Measurements from ENCODE around the gene GULP1. TPM values are rescaled to one million over a fixed set of nuclear protein-coding genes. Genes with fewer than 3 reads are reported as not detected.

The GULP1 gene
- total RNA-seq, 1 donor from 2014 or later = 27.6 TPM

DNA sequence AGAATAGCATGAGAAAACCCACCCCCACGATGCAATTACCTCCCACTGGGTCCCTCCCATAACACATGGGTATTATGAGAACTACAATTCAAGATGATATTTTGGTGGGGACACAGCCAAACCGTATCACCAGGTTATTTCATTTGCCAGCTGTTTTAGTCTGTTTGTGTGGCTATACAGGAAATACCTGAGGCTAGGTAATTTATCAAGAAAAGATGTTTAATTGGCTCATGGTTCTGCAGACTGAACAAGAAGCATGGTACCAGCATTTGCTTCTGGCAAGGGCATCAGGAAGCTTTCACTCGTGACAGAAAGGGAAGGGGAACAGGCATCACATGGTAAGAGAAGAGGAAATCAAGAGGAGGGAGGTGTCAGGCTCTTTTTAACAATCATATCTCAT is 329.2 kb downstream of the GULP1 start:
- ATAC-seq = no peak
- intact Hi-C loops (cut with DNase I) = no loop called here
- TF ChIP-seq, protein P1, sequence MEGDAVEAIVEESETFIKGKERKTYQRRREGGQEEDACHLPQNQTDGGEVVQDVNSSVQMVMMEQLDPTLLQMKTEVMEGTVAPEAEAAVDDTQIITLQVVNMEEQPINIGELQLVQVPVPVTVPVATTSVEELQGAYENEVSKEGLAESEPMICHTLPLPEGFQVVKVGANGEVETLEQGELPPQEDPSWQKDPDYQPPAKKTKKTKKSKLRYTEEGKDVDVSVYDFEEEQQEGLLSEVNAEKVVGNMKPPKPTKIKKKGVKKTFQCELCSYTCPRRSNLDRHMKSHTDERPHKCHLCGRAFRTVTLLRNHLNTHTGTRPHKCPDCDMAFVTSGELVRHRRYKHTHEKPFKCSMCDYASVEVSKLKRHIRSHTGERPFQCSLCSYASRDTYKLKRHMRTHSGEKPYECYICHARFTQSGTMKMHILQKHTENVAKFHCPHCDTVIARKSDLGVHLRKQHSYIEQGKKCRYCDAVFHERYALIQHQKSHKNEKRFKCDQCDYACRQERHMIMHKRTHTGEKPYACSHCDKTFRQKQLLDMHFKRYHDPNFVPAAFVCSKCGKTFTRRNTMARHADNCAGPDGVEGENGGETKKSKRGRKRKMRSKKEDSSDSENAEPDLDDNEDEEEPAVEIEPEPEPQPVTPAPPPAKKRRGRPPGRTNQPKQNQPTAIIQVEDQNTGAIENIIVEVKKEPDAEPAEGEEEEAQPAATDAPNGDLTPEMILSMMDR (IDR thresholded peaks at IDR 0.05) = no peak

DNA sequence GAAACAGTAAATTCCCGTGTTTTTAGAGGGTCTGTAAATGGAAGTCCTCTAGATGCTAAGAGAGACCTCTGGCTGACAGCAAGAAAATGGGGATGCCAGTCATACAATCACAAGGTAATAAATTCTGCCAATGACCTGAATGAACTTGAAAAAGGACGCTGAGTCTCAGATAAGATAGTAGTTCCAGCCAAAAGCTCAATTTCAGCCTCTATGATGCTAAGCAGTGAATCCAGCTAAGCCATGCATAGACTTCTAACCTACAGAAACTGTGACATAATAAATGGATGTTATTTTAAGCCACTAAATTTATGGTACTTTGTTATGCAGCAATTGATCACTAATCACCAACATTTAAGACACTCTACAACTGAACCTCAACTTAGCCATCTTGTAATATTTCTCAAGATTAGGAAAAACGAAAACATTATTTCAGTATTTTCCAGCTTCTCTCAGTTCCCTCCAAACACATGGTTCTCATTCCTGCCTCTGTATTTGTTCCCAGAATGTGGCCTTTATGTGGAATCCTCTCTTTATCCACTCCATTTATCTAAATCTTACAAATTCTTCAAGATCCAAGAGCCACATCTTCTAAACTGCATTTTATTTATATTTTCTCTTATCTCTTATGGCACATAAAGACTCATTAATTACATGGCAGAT is 331.1 kb downstream of the GULP1 start:
- no peak overlapping the region for H3K4me3 ChIP-seq
- DNase-seq = no peak
- H3K9me3 ChIP-seq = no peaks in the 10 kb centered on the region
- no peaks in the 10 kb centered on the region for H3K4me1 ChIP-seq
- no peak overlapping the region for H3K27ac ChIP-seq
- intact Hi-C loops (cut with DNase I) = no loop called here
- TF ChIP-seq, protein P1 (IDR thresholded peaks at IDR 0.05) = no peak
- H3K27me3 ChIP-seq (ENCODE audit: low read depth) = no peaks in the 10 kb centered on the region
- no peak for ATAC-seq
- no peaks in the 10 kb centered on the region for H3K36me3 ChIP-seq

More for the DNA sequence above, 329.2 kb downstream of the GULP1 start:
- no peaks in the 10 kb centered on the region for H3K9me3 ChIP-seq
- H3K4me3 ChIP-seq = no peak overlapping the region
- DNase-seq = no peak
- no peaks in the 10 kb centered on the region for H3K36me3 ChIP-seq
- H3K27me3 ChIP-seq (ENCODE audit: low read depth) = no peaks in the 10 kb centered on the region
- no peaks in the 10 kb centered on the region for H3K4me1 ChIP-seq
- no peak overlapping the region for H3K27ac ChIP-seq

DNA sequence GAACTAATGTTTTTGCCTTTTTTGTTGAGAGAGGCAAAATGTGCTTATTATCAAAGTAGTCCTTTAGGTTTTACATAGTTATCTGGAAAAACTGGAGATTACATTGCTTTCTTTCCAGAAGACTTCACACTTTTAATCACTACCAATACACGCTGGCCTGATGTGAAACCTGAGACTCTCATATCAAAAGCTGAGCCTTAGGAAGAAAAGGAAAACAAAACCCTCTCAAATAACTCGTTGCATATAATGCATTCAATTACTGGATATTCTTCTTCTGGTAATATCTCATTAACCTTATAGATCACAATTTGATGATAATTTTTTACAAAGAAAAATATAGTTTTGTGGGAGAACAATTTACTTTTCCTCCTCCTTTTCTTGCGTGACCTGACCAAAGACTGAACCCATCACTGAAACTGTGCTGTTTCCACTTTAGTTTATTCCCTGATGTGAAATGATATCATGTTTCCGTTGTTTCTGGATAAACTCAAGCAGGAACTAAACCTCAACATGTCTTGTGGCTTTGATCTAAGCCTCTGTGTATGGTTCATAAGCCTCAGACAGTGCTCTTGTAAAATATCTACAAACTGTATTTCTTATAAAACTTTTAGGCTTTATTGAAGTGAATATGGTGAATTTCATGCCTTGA is 332.4 kb downstream of the GULP1 start:
- no peaks in the 10 kb centered on the region for H3K9me3 ChIP-seq
- H3K4me1 ChIP-seq = no peaks in the 10 kb centered on the region
- no peak overlapping the region for H3K27ac ChIP-seq
- intact Hi-C loops (cut with DNase I) = no loop called here
- no peak overlapping the region for H3K4me3 ChIP-seq
- H3K36me3 ChIP-seq = no peaks in the 10 kb centered on the region
- no peak for DNase-seq
- ATAC-seq = no peak
- TF ChIP-seq, protein P1 (IDR thresholded peaks at IDR 0.05) = no peak
- H3K27me3 ChIP-seq (ENCODE audit: low read depth) = no peaks in the 10 kb centered on the region

DNA sequence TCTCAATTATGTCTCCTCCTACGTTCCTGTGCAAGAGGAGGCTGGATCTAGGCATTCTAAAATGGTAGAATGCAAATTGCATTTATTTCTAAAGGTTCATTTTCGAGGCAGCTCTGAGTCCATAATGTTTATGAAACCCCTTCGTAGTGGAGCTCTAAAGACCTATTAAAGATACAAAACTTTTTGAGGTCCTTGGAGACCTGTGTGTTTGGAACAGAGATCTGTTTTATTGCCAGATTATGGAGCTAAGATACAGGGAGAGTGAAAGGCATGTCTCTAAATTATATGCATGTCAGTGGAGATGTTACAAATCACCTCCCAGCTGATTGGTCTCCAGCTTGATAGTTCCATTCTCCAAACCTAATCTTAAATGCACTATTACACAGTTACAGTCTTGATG is 335.8 kb downstream of the GULP1 start:
- Histone ChIP-seq H3K4me3 (no peak overlapping the region), H3K36me3 (no peaks in the 10 kb centered on the region), H3K27ac (no peak overlapping the region), H3K9me3 (no peaks in the 10 kb centered on the region), H3K4me1 (no peaks in the 10 kb centered on the region), H3K27me3 (ENCODE audit: low read depth) (no peaks in the 10 kb centered on the region)
- ATAC-seq (no peak), DNase-seq (no peak)
- intact Hi-C loops (cut with DNase I) = no loop called here
- TF ChIP-seq, protein P1 (IDR thresholded peaks at IDR 0.05) = no peak

DNA sequence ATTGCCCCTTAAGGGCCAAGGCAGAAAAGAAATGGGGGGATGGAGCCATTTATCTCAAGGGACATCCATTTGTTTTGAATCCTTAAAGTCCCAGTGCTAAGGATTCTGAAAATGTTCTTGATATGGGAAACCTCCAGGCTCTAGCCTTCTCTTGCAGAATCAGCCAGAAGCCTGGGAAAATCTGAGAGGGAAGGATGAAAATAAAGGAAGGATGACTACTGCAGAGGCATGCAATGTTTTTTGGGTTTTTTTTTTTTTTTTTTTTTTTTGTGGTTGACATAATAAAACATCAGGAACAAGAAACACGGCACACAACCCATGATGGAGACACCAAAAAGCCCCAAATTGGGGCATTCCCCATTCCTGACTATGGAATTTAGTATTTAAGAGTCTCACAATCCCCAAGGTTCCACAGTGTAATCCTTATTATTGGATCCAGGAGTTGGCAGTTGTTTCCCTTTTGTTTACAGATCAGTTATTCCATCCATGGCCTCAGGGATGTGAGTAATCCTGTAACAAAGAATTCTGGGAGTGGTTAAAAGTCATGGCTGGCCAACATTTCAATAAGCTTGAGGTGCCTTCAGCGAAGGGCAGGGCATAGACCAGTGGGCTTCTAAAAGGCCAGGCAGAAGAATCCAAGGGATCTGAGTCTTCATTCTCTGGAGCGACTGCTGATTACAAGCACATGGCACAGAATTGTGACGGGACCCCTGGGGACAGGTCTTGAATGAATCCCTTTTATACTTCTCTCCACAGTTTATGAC is 337.5 kb downstream of the GULP1 start:
- H3K9me3 ChIP-seq = no peaks in the 10 kb centered on the region
- no peaks in the 10 kb centered on the region for H3K27me3 ChIP-seq (ENCODE audit: low read depth)
- intact Hi-C loops (cut with DNase I) = no loop called here
- H3K4me1 ChIP-seq = no peaks in the 10 kb centered on the region
- no peak for DNase-seq
- H3K36me3 ChIP-seq = no peaks in the 10 kb centered on the region
- TF ChIP-seq, protein P1 (IDR thresholded peaks at IDR 0.05) = no peak
- no peak overlapping the region for H3K4me3 ChIP-seq
- no peak overlapping the region for H3K27ac ChIP-seq
- no peak for ATAC-seq

Measured in lower lobe of right lung (tissue), 2 donors.